Measurements from ENCODE around the gene PSMB11.

The PSMB11 gene

GRCh38 chr14:23015618-23016017 is 26.4 kb upstream of the PSMB11 start:
- H3K4me1 ChIP-seq (ENCODE audit: control insufficient read depth in 1 of 2, insufficient read depth in 2 of 2, low read length in 2 of 2): no peaks in the 10 kb centered on the region
- no peak overlapping the region for H3K27ac ChIP-seq (ENCODE audit: low read depth, low read length)
- H3K9ac ChIP-seq (ENCODE audit: low read depth in 1 of 2, low read length in 2 of 2): no peak overlapping the region
- no peaks in the 10 kb centered on the region for H3K27me3 ChIP-seq (ENCODE audit: control insufficient read depth in 1 of 2, insufficient read depth in 2 of 2, low read length in 2 of 2)
- H3K36me3 ChIP-seq (ENCODE audit: control insufficient read depth in 1 of 2, insufficient read depth in 2 of 2, low read length in 2 of 2): no peaks in the 10 kb centered on the region
- H3K9me3 ChIP-seq (ENCODE audit: control insufficient read depth in 1 of 2, low read length in 2 of 2): no peaks in the 10 kb centered on the region
- H3K4me3 ChIP-seq (ENCODE audit: low read depth in 1 of 2, low read length in 2 of 2): no peak overlapping the region

GRCh38 chr14:23017091-23017490 is 24.9 kb upstream of the PSMB11 start:
- Histone ChIP-seq H3K27me3 (ENCODE audit: control insufficient read depth in 1 of 2, insufficient read depth in 2 of 2, low read length in 2 of 2) (no peaks in the 10 kb centered on the region), H3K36me3 (ENCODE audit: control insufficient read depth in 1 of 2, insufficient read depth in 2 of 2, low read length in 2 of 2) (no peaks in the 10 kb centered on the region), H3K9me3 (ENCODE audit: control insufficient read depth in 1 of 2, low read length in 2 of 2) (no peaks in the 10 kb centered on the region), H3K27ac (ENCODE audit: low read depth, low read length) (no peak overlapping the region), H3K4me1 (ENCODE audit: control insufficient read depth in 1 of 2, insufficient read depth in 2 of 2, low read length in 2 of 2) (no peaks in the 10 kb centered on the region), H3K4me3 (ENCODE audit: low read depth in 1 of 2, low read length in 2 of 2) (no peak overlapping the region), H3K9ac (ENCODE audit: low read depth in 1 of 2, low read length in 2 of 2) (no peak overlapping the region)

GRCh38 chr14:23018107-23018506 is 23.9 kb upstream of the PSMB11 start:
- Histone ChIP-seq H3K9me3 (ENCODE audit: control insufficient read depth in 1 of 2, low read length in 2 of 2) (no peaks in the 10 kb centered on the region), H3K9ac (ENCODE audit: low read depth in 1 of 2, low read length in 2 of 2) (no peak overlapping the region), H3K4me3 (ENCODE audit: low read depth in 1 of 2, low read length in 2 of 2) (no peak overlapping the region), H3K27ac (ENCODE audit: low read depth, low read length) (no peak overlapping the region), H3K36me3 (ENCODE audit: control insufficient read depth in 1 of 2, insufficient read depth in 2 of 2, low read length in 2 of 2) (no peaks in the 10 kb centered on the region), H3K4me1 (ENCODE audit: control insufficient read depth in 1 of 2, insufficient read depth in 2 of 2, low read length in 2 of 2) (no peaks in the 10 kb centered on the region), H3K27me3 (ENCODE audit: control insufficient read depth in 1 of 2, insufficient read depth in 2 of 2, low read length in 2 of 2) (no peaks in the 10 kb centered on the region)

- no peak overlapping the region for H3K4me3 ChIP-seq (ENCODE audit: low read depth in 1 of 2, low read length in 2 of 2)
- no peak overlapping the region for H3K27ac ChIP-seq (ENCODE audit: low read depth, low read length)
Measured at GRCh38 chr14:23020143-23021128, 21.6 kb upstream of the PSMB11 start.

DNA sequence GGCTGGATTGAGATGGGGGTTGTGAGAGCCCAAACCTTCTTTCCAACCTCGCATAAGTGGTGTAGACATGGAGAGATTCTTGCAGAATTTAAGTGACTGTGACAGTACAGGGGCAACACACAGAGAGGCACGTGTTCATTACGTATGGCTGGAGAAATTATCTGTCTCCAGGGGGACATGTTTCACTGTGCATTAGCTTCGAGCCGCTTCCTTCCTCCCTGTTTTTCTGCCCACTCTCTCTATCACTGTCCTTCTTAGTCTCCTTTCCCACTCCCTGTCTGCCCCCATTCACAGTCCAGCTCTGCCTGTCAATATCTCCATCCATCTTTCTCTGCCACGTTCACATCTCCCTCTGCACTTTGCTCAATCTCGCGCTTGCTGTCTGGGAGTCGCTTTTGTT is 20.6 kb upstream of the PSMB11 start:
- Histone ChIP-seq H3K27me3 (ENCODE audit: control insufficient read depth in 1 of 2, insufficient read depth in 2 of 2, low read length in 2 of 2) (no peaks in the 10 kb centered on the region), H3K4me1 (ENCODE audit: control insufficient read depth in 1 of 2, insufficient read depth in 2 of 2, low read length in 2 of 2) (no peaks in the 10 kb centered on the region), H3K9me3 (ENCODE audit: control insufficient read depth in 1 of 2, low read length in 2 of 2) (no peaks in the 10 kb centered on the region), H3K4me3 (ENCODE audit: low read depth in 1 of 2, low read length in 2 of 2) (no peak overlapping the region), H3K27ac (ENCODE audit: low read depth, low read length) (no peak overlapping the region), H3K36me3 (ENCODE audit: control insufficient read depth in 1 of 2, insufficient read depth in 2 of 2, low read length in 2 of 2) (peaks cover 12 to 17% of the 10 kb centered on the region in 2 donors), H3K9ac (ENCODE audit: low read depth in 1 of 2, low read length in 2 of 2) (no peak overlapping the region)

More at GRCh38 chr14:23020143-23021128, 21.6 kb upstream of the PSMB11 start:
- no peaks in the 10 kb centered on the region for H3K27me3 ChIP-seq (ENCODE audit: control insufficient read depth in 1 of 2, insufficient read depth in 2 of 2, low read length in 2 of 2)
- no peaks in the 10 kb centered on the region for H3K9me3 ChIP-seq (ENCODE audit: control insufficient read depth in 1 of 2, low read length in 2 of 2)
- H3K4me1 ChIP-seq (ENCODE audit: control insufficient read depth in 1 of 2, insufficient read depth in 2 of 2, low read length in 2 of 2): no peaks in the 10 kb centered on the region
- H3K9ac ChIP-seq (ENCODE audit: low read depth in 1 of 2, low read length in 2 of 2): no peak overlapping the region
- peaks cover 3 to 8% of the 10 kb centered on the region in 2 donors for H3K36me3 ChIP-seq (ENCODE audit: control insufficient read depth in 1 of 2, insufficient read depth in 2 of 2, low read length in 2 of 2)

- H3K4me3 ChIP-seq (ENCODE audit: low read depth in 1 of 2, low read length in 2 of 2): no peak overlapping the region
- H3K27ac ChIP-seq (ENCODE audit: low read depth, low read length): no peak overlapping the region
- H3K36me3 ChIP-seq (ENCODE audit: control insufficient read depth in 1 of 2, insufficient read depth in 2 of 2, low read length in 2 of 2): peaks cover 12 to 17% of the 10 kb centered on the region in 2 donors
- no peak overlapping the region for H3K9ac ChIP-seq (ENCODE audit: low read depth in 1 of 2, low read length in 2 of 2)
- H3K4me1 ChIP-seq (ENCODE audit: control insufficient read depth in 1 of 2, insufficient read depth in 2 of 2, low read length in 2 of 2): no peaks in the 10 kb centered on the region
- no peaks in the 10 kb centered on the region for H3K27me3 ChIP-seq (ENCODE audit: control insufficient read depth in 1 of 2, insufficient read depth in 2 of 2, low read length in 2 of 2)
- no peaks in the 10 kb centered on the region for H3K9me3 ChIP-seq (ENCODE audit: control insufficient read depth in 1 of 2, low read length in 2 of 2)
Measured at GRCh38 chr14:23021889-23022442, 20.0 kb upstream of the PSMB11 start.

GRCh38 chr14:23023022-23023794 is 18.8 kb upstream of the PSMB11 start:
- Histone ChIP-seq H3K27ac (ENCODE audit: low read depth, low read length) (no peak overlapping the region), H3K36me3 (ENCODE audit: control insufficient read depth in 1 of 2, insufficient read depth in 2 of 2, low read length in 2 of 2) (peaks cover 12 to 17% of the 10 kb centered on the region in 2 donors)

GRCh38 chr14:23023795-23024152 is 18.2 kb upstream of the PSMB11 start:
- Histone ChIP-seq H3K9me3 (ENCODE audit: control insufficient read depth in 1 of 2, low read length in 2 of 2) (no peaks in the 10 kb centered on the region), H3K4me1 (ENCODE audit: control insufficient read depth in 1 of 2, insufficient read depth in 2 of 2, low read length in 2 of 2) (no peaks in the 10 kb centered on the region), H3K27ac (ENCODE audit: low read depth, low read length) (no peak overlapping the region), H3K36me3 (ENCODE audit: control insufficient read depth in 1 of 2, insufficient read depth in 2 of 2, low read length in 2 of 2) (peaks cover 12 to 20% of the 10 kb centered on the region in 2 donors), H3K4me3 (ENCODE audit: low read depth in 1 of 2, low read length in 2 of 2) (no peak overlapping the region), H3K27me3 (ENCODE audit: control insufficient read depth in 1 of 2, insufficient read depth in 2 of 2, low read length in 2 of 2) (no peaks in the 10 kb centered on the region), H3K9ac (ENCODE audit: low read depth in 1 of 2, low read length in 2 of 2) (no peak overlapping the region)

More at GRCh38 chr14:23023022-23023794, 18.8 kb upstream of the PSMB11 start:
- Histone ChIP-seq H3K9ac (ENCODE audit: low read depth in 1 of 2, low read length in 2 of 2) (no peak overlapping the region), H3K27me3 (ENCODE audit: control insufficient read depth in 1 of 2, insufficient read depth in 2 of 2, low read length in 2 of 2) (no peaks in the 10 kb centered on the region), H3K4me1 (ENCODE audit: control insufficient read depth in 1 of 2, insufficient read depth in 2 of 2, low read length in 2 of 2) (no peaks in the 10 kb centered on the region), H3K4me3 (ENCODE audit: low read depth in 1 of 2, low read length in 2 of 2) (no peak overlapping the region), H3K9me3 (ENCODE audit: control insufficient read depth in 1 of 2, low read length in 2 of 2) (no peaks in the 10 kb centered on the region)

- no peak overlapping the region for H3K4me3 ChIP-seq (ENCODE audit: low read depth in 1 of 2, low read length in 2 of 2)
- H3K4me1 ChIP-seq (ENCODE audit: control insufficient read depth in 1 of 2, insufficient read depth in 2 of 2, low read length in 2 of 2): no peaks in the 10 kb centered on the region
- no peaks in the 10 kb centered on the region for H3K27me3 ChIP-seq (ENCODE audit: control insufficient read depth in 1 of 2, insufficient read depth in 2 of 2, low read length in 2 of 2)
- peaks cover 12 to 28% of the 10 kb centered on the region in 2 donors for H3K36me3 ChIP-seq (ENCODE audit: control insufficient read depth in 1 of 2, insufficient read depth in 2 of 2, low read length in 2 of 2)
- no peak overlapping the region for H3K27ac ChIP-seq (ENCODE audit: low read depth, low read length)
- H3K9ac ChIP-seq (ENCODE audit: low read depth in 1 of 2, low read length in 2 of 2): no peak overlapping the region
- no peaks in the 10 kb centered on the region for H3K9me3 ChIP-seq (ENCODE audit: control insufficient read depth in 1 of 2, low read length in 2 of 2)
Measured at GRCh38 chr14:23024612-23025075, 17.4 kb upstream of the PSMB11 start.
